ENCODE results near the gene TNFSF11. TPM values are rescaled to one million over a fixed set of nuclear protein-coding genes. Genes with fewer than 3 reads are reported as not detected.

The TNFSF11 gene
- total and polyA plus RNA-seq, 2 experiments from 2014 or later = 9.9 TPM

GRCh38 chr13:42623916-42624315, 50.0 kb downstream of the TNFSF11 start:
- DNase-seq (ENCODE audit: low spot score) (no peak), ATAC-seq (no peak)
- Histone ChIP-seq H3K27me3 (ENCODE audit: insufficient read depth) (no peaks in the 10 kb centered on the region), H3K4me1 (ENCODE audit: insufficient read depth) (peaks cover 3% of the 10 kb centered on the region; the same call in 1 of the 2 replicates), H2AFZ (no peak overlapping the region), H3K36me3 (ENCODE audit: insufficient read depth) (no peaks in the 10 kb centered on the region), H3F3A (replicated peaks; ENCODE audit: low read depth) (no peaks in the 10 kb centered on the region), H4K20me1 (replicated peaks; ENCODE audit: insufficient read depth) (no peaks in the 10 kb centered on the region), H3K4me3 (no peak overlapping the region), H3K79me2 (replicated peaks; ENCODE audit: insufficient read depth) (no peaks in the 10 kb centered on the region), H3K9me2 (ENCODE audit: insufficient read depth) (peaks cover 24% of the 10 kb centered on the region), H3K4me2 (no peak overlapping the region), H3K27ac (ENCODE audit: low read depth) (no peak overlapping the region)
- H3K9me3 Mint-ChIP-seq = no peaks in the 10 kb centered on the region
- H3K27me3 Mint-ChIP-seq (ENCODE audit: insufficient read depth, low read depth, poor library complexity) = no peaks in the 10 kb centered on the region
- TF ChIP-seq ZNF462 (CRISPR knock-in tag; IDR thresholded peaks at IDR 0.05) (no peak), CREB1 (CRISPR knock-in tag; IDR thresholded peaks at IDR 0.05; ENCODE audit: low read depth) (no peak), JUNB (IDR thresholded peaks at IDR 0.05; ENCODE audit: unreplicated experiment) (no peak), REST (IDR thresholded peaks at IDR 0.05; ENCODE audit: unreplicated experiment) (no peak), EZH2 (IDR thresholded peaks at IDR 0.05; ENCODE audit: low read depth, unreplicated experiment) (no peak), POLR2AphosphoS5 (IDR thresholded peaks at IDR 0.05; ENCODE audit: low read depth) (no peak), CTCF (conservative IDR thresholded peaks at IDR 0.05; ENCODE audit: low read depth in 2 of 2) (no peak)
- no peak overlapping the region for H3K27ac Mint-ChIP-seq
- no peaks in the 10 kb centered on the region; the same call in 2 of the 3 replicates for H3K36me3 Mint-ChIP-seq (ENCODE audit: low read depth)
- no peak overlapping the region for H3K4me3 Mint-ChIP-seq
- H3K4me1 Mint-ChIP-seq = peaks cover 6% of the 10 kb centered on the region; the same call in 2 of the 3 replicates
